GM23338 (cell line): ENCODE data around the gene U2SURP. TPM values are rescaled to one million over a fixed set of nuclear protein-coding genes. Genes with fewer than 3 reads are reported as not detected.

Experiments
- ATAC-seq: fragments of 200-7000 bp; cut with Tn5 transposase; 3 replicates; pipeline ENCODE4 v1.9.1; 2020
- DNase-seq: peaks from one replicate; pipeline ENCODE4 v3.0.0-alpha.2; 2015; ENCODE audit warnings: low spot score
- H2AFZ ChIP-seq: fragments of 200-600 bp; sonication (generic); 2 replicates; pipeline ENCODE4 v1.8.0; 2016; ENCODE audit warnings: antibody characterized with exemption, mild to moderate bottlenecking, moderate library complexity
- H3F3A ChIP-seq: fragments of 200-600 bp; sonication (generic); replicated peaks from 2 replicates; pipeline ENCODE4 v1.8.0; 2017; ENCODE audit warnings: antibody characterized with exemption, mixed run types, low read depth
- H3K27ac ChIP-seq: fragments of 200-600 bp; sonication (generic); 2 replicates; pipeline ENCODE4 v1.6.1; 2016; ENCODE audit warnings: low read depth
- H3K27me3 ChIP-seq: fragments of 200-600 bp; sonication (generic); 2 replicates; pipeline ENCODE4 v1.8.0; 2016; ENCODE audit warnings: mild to moderate bottlenecking, mixed run types, moderate library complexity; ENCODE audit not compliant: insufficient read depth
- H3K36me3 ChIP-seq: fragments of 200-600 bp; sonication (generic); 2 replicates; pipeline ENCODE4 v1.8.0; 2016; ENCODE audit warnings: mild to moderate bottlenecking; ENCODE audit not compliant: insufficient read depth
- H3K4me1 ChIP-seq: fragments of 200-600 bp; sonication (generic); 2 replicates; pipeline ENCODE4 v1.8.0; 2016; ENCODE audit warnings: mild to moderate bottlenecking, moderate library complexity; ENCODE audit not compliant: insufficient read depth
- H3K4me2 ChIP-seq: fragments of 200-600 bp; sonication (generic); 2 replicates; pipeline ENCODE4 v1.7.1; 2017; ENCODE audit warnings: mixed run types
- H3K4me3 ChIP-seq: fragments of 200-600 bp; sonication (generic); 2 replicates; pipeline ENCODE4 v1.6.1; 2016; ENCODE audit warnings: mixed run types
- H3K79me2 ChIP-seq: fragments of 200-600 bp; sonication (generic); replicated peaks from 2 replicates; pipeline ENCODE4 v1.8.0; 2017; ENCODE audit warnings: mild to moderate bottlenecking; ENCODE audit not compliant: insufficient read depth
- H3K9me2 ChIP-seq: fragments of 200-600 bp; sonication (generic); 2 replicates; pipeline ENCODE4 v1.8.0; 2017; ENCODE audit not compliant: insufficient read depth
- H4K20me1 ChIP-seq: fragments of 200-600 bp; sonication (generic); replicated peaks from 2 replicates; pipeline ENCODE4 v1.8.0; 2017; ENCODE audit warnings: mild to moderate bottlenecking; ENCODE audit not compliant: insufficient read depth
- H3K27ac Mint-ChIP-seq: 2 replicates; pipeline ENCODE4 v1.8.0; 2020; ENCODE audit warnings: inconsistent platforms, mild to moderate bottlenecking, moderate library complexity, mixed read lengths
- H3K27me3 Mint-ChIP-seq: 3 replicates; pipeline ENCODE4 v1.8.0; 2022; ENCODE audit warnings: low read depth, mild to moderate bottlenecking, moderate library complexity, mixed read lengths, inconsistent platforms; ENCODE audit not compliant: insufficient read depth, poor library complexity
- H3K36me3 Mint-ChIP-seq: 3 replicates; pipeline ENCODE4 v1.8.0; 2021; ENCODE audit warnings: low read depth, mild to moderate bottlenecking, inconsistent platforms, moderate library complexity, mixed read lengths
- H3K4me1 Mint-ChIP-seq: 3 replicates; pipeline ENCODE4 v1.8.0; 2020; ENCODE audit warnings: mild to moderate bottlenecking, inconsistent platforms, mixed read lengths
- H3K4me3 Mint-ChIP-seq: 3 replicates; pipeline ENCODE4 v1.8.0; 2021; ENCODE audit warnings: moderate library complexity, mild to moderate bottlenecking, inconsistent platforms, mixed read lengths
- H3K9me3 Mint-ChIP-seq: 3 replicates; pipeline ENCODE4 v1.8.0; 2020; ENCODE audit warnings: moderate library complexity, mild to moderate bottlenecking, inconsistent platforms, mixed read lengths
- CREB1 ChIP-seq: fragments of 250-450 bp; sonication (Bioruptor Pico); IDR thresholded peaks from 2 replicates; pipeline ENCODE4 v1.5.0; 2020; ENCODE audit warnings: low read depth, mild to moderate bottlenecking, moderate library complexity
- EZH2phosphoT487 ChIP-seq: fragments of 200-600 bp; sonication (generic); IDR thresholded peaks from one replicate; pipeline ENCODE4 v1.8.1; 2018; ENCODE audit warnings: antibody characterized with exemption; ENCODE audit not compliant: unreplicated experiment
- JUNB ChIP-seq: IDR thresholded peaks from one replicate; pipeline ENCODE4 v1.6.1; 2016; ENCODE audit warnings: antibody characterized with exemption; ENCODE audit not compliant: unreplicated experiment
- NANOG ChIP-seq: IDR thresholded peaks from 2 replicates; pipeline ENCODE4 v1.6.1; 2016; ENCODE audit warnings: antibody characterized with exemption, borderline replicate concordance
- POLR2AphosphoS5 ChIP-seq: IDR thresholded peaks from 2 replicates; pipeline ENCODE4 v1.6.1; 2016; ENCODE audit warnings: antibody characterized with exemption, low read depth
- STAT1 ChIP-seq: IDR thresholded peaks from one replicate; pipeline ENCODE4 v1.6.1; 2016; ENCODE audit warnings: antibody characterized with exemption; ENCODE audit not compliant: unreplicated experiment
- ZNF114 ChIP-seq: fragments of 250-450 bp; sonication (Bioruptor Pico); IDR thresholded peaks from 2 replicates; pipeline ENCODE4 v1.5.0; 2020; ENCODE audit warnings: mild to moderate bottlenecking, moderate library complexity
- polyA plus RNA-seq: library from polyadenylated mRNA; unstranded; fragments of >200 nt; fragmentation: Nextera tagmentation; extraction: Ambion mirVana; gene quantifications from 2 replicates; pipeline ENCODE4 v1.2.1, GENCODE V29; 2016
- total RNA-seq: library from RNA; depleted of rRNA; stranded (reverse); fragments of >200 nt; shearing (Covaris generic); gene quantifications from 2 replicates; pipeline ENCODE4 v1.2.3, GENCODE V29; 2014
- TF ChIP-seq, protein P1 (sequence below): IDR thresholded peaks from one replicate; pipeline ENCODE4 v1.6.1; 2018; ENCODE audit warnings: antibody characterized with exemption; ENCODE audit not compliant: unreplicated experiment
- TF ChIP-seq, protein P2 (sequence below): fragments of 250-450 bp; sonication (Bioruptor Pico); IDR thresholded peaks from 2 replicates; pipeline ENCODE4 v1.5.0; 2020; ENCODE audit warnings: mild to moderate bottlenecking, moderate library complexity
- TF ChIP-seq, protein P3 (sequence below), 2 experiments: fragments of 200-600 bp in 1 of 2; sonication (generic) in 1 of 2; conservative IDR thresholded peaks; 2 replicates each; pipeline versions ENCODE4 v1.5.1 to v1.6.1; 2016 to 2017; ENCODE audit warnings: antibody characterized with exemption in 2 of 2, low read depth in 2 of 2, mild to moderate bottlenecking in 2 of 2, moderate library complexity in 1 of 2
- TF ChIP-seq, protein P4 (sequence below): IDR thresholded peaks from 2 replicates; pipeline ENCODE4 v1.6.1; 2016; ENCODE audit warnings: antibody characterized with exemption

The U2SURP gene
- total and polyA plus RNA-seq, 2 experiments from 2014 or later, result 116 to 372 TPM

DNA sequence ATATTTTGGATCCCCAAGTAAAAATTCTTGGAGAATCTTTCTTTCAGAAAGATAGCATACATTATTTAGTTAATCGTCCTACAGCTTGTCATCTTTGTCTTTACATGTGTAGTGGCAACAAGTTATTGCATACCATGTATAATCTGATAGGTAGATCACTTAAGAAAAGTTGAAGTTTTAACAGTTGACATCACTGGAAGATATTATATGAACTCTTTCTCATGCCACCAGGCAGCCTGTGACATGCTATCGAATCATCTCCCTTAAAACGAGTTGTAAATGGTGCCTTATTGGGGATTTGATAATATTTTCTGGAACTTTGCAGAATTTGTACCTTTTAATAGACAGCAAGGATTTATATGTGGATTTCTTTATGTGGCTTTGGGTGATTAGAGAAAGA lies 8.7 kb downstream of the U2SURP start:
- DNase-seq (no peak), ATAC-seq (no peak)
- Mint-ChIP-seq H3K9me3 (no peaks in the 10 kb centered on the region), H3K4me1 (peaks cover 24% of the 10 kb centered on the region), H3K36me3 (peaks cover 14% of the 10 kb centered on the region), H3K27me3 (peaks cover 3% of the 10 kb centered on the region), H3K4me3 (no peak overlapping the region), H3K27ac (no peak overlapping the region)
- Histone ChIP-seq H3K4me1 (peaks cover 16% of the 10 kb centered on the region), H3K27ac (no peak overlapping the region), H4K20me1 (peaks cover 71% of the 10 kb centered on the region), H3K4me2 (no peak overlapping the region), H3K36me3 (peaks cover 5% of the 10 kb centered on the region; the same call in 1 of the 2 replicates), H3K27me3 (no peaks in the 10 kb centered on the region), H3K79me2 (peaks cover 100% of the 10 kb centered on the region), H3F3A (no peaks in the 10 kb centered on the region), H3K4me3 (no peak overlapping the region), H2AFZ (no peak overlapping the region), H3K9me2 (no peaks in the 10 kb centered on the region)
- TF ChIP-seq JUNB, result no peak
- TF ChIP-seq, protein P1, sequence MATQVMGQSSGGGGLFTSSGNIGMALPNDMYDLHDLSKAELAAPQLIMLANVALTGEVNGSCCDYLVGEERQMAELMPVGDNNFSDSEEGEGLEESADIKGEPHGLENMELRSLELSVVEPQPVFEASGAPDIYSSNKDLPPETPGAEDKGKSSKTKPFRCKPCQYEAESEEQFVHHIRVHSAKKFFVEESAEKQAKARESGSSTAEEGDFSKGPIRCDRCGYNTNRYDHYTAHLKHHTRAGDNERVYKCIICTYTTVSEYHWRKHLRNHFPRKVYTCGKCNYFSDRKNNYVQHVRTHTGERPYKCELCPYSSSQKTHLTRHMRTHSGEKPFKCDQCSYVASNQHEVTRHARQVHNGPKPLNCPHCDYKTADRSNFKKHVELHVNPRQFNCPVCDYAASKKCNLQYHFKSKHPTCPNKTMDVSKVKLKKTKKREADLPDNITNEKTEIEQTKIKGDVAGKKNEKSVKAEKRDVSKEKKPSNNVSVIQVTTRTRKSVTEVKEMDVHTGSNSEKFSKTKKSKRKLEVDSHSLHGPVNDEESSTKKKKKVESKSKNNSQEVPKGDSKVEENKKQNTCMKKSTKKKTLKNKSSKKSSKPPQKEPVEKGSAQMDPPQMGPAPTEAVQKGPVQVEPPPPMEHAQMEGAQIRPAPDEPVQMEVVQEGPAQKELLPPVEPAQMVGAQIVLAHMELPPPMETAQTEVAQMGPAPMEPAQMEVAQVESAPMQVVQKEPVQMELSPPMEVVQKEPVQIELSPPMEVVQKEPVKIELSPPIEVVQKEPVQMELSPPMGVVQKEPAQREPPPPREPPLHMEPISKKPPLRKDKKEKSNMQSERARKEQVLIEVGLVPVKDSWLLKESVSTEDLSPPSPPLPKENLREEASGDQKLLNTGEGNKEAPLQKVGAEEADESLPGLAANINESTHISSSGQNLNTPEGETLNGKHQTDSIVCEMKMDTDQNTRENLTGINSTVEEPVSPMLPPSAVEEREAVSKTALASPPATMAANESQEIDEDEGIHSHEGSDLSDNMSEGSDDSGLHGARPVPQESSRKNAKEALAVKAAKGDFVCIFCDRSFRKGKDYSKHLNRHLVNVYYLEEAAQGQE, result no peak
- no peak for TF ChIP-seq EZH2phosphoT487
- no peak for TF ChIP-seq ZNF114
- TF ChIP-seq STAT1, result no peak
- TF ChIP-seq, protein P2, sequence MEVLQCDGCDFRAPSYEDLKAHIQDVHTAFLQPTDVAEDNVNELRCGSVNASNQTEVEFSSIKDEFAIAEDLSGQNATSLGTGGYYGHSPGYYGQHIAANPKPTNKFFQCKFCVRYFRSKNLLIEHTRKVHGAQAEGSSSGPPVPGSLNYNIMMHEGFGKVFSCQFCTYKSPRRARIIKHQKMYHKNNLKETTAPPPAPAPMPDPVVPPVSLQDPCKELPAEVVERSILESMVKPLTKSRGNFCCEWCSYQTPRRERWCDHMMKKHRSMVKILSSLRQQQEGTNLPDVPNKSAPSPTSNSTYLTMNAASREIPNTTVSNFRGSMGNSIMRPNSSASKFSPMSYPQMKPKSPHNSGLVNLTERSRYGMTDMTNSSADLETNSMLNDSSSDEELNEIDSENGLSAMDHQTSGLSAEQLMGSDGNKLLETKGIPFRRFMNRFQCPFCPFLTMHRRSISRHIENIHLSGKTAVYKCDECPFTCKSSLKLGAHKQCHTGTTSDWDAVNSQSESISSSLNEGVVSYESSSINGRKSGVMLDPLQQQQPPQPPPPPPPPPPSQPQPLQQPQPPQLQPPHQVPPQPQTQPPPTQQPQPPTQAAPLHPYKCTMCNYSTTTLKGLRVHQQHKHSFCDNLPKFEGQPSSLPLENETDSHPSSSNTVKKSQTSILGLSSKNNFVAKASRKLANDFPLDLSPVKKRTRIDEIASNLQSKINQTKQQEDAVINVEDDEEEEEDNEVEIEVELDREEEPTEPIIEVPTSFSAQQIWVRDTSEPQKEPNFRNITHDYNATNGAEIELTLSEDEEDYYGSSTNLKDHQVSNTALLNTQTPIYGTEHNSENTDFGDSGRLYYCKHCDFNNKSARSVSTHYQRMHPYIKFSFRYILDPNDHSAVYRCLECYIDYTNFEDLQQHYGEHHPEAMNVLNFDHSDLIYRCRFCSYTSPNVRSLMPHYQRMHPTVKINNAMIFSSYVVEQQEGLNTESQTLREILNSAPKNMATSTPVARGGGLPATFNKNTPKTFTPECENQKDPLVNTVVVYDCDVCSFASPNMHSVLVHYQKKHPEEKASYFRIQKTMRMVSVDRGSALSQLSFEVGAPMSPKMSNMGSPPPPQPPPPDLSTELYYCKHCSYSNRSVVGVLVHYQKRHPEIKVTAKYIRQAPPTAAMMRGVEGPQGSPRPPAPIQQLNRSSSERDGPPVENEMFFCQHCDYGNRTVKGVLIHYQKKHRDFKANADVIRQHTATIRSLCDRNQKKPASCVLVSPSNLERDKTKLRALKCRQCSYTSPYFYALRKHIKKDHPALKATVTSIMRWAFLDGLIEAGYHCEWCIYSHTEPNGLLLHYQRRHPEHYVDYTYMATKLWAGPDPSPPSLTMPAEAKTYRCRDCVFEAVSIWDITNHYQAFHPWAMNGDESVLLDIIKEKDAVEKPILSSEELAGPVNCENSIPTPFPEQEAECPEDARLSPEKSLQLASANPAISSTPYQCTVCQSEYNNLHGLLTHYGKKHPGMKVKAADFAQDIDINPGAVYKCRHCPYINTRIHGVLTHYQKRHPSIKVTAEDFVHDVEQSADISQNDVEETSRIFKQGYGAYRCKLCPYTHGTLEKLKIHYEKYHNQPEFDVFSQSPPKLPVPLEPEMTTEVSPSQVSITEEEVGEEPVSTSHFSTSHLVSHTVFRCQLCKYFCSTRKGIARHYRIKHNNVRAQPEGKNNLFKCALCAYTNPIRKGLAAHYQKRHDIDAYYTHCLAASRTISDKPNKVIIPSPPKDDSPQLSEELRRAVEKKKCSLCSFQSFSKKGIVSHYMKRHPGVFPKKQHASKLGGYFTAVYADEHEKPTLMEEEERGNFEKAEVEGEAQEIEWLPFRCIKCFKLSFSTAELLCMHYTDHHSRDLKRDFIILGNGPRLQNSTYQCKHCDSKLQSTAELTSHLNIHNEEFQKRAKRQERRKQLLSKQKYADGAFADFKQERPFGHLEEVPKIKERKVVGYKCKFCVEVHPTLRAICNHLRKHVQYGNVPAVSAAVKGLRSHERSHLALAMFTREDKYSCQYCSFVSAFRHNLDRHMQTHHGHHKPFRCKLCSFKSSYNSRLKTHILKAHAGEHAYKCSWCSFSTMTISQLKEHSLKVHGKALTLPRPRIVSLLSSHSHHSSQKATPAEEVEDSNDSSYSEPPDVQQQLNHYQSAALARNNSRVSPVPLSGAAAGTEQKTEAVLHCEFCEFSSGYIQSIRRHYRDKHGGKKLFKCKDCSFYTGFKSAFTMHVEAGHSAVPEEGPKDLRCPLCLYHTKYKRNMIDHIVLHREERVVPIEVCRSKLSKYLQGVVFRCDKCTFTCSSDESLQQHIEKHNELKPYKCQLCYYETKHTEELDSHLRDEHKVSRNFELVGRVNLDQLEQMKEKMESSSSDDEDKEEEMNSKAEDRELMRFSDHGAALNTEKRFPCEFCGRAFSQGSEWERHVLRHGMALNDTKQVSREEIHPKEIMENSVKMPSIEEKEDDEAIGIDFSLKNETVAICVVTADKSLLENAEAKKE (CRISPR knock-in tag), result no peak
- TF ChIP-seq POLR2AphosphoS5, result no peak
- TF ChIP-seq NANOG, result no peak
- no peak for TF ChIP-seq CREB1
- TF ChIP-seq, protein P3, sequence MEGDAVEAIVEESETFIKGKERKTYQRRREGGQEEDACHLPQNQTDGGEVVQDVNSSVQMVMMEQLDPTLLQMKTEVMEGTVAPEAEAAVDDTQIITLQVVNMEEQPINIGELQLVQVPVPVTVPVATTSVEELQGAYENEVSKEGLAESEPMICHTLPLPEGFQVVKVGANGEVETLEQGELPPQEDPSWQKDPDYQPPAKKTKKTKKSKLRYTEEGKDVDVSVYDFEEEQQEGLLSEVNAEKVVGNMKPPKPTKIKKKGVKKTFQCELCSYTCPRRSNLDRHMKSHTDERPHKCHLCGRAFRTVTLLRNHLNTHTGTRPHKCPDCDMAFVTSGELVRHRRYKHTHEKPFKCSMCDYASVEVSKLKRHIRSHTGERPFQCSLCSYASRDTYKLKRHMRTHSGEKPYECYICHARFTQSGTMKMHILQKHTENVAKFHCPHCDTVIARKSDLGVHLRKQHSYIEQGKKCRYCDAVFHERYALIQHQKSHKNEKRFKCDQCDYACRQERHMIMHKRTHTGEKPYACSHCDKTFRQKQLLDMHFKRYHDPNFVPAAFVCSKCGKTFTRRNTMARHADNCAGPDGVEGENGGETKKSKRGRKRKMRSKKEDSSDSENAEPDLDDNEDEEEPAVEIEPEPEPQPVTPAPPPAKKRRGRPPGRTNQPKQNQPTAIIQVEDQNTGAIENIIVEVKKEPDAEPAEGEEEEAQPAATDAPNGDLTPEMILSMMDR (conservative IDR thresholded peaks at IDR 0.05; ENCODE audit: low read depth in 2 of 2), result no peak
- TF ChIP-seq, protein P4, sequence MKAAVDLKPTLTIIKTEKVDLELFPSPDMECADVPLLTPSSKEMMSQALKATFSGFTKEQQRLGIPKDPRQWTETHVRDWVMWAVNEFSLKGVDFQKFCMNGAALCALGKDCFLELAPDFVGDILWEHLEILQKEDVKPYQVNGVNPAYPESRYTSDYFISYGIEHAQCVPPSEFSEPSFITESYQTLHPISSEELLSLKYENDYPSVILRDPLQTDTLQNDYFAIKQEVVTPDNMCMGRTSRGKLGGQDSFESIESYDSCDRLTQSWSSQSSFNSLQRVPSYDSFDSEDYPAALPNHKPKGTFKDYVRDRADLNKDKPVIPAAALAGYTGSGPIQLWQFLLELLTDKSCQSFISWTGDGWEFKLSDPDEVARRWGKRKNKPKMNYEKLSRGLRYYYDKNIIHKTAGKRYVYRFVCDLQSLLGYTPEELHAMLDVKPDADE, result no peak
